ENCODE results near the gene AUTS2.
"Not testable (repeated sequence)": the region's sequence is repeated elsewhere in the genome, so short reads cannot be mapped to it uniquely, and the experiment has no call there.

AUTS2 gene

GRCh38 chr7:70717553-70718329 lies 1119.5 kb downstream of the AUTS2 start:
- H3K4me3 ChIP-seq (ENCODE audit: low read depth in 1 of 2, low read length in 2 of 2) = no peak overlapping the region
- H3K36me3 ChIP-seq (ENCODE audit: control insufficient read depth in 1 of 2, insufficient read depth in 2 of 2, low read length in 2 of 2) = no peaks in the 10 kb centered on the region
- no peak overlapping the region for H3K27ac ChIP-seq (ENCODE audit: low read length)
- H3K9me3 ChIP-seq (ENCODE audit: control insufficient read depth in 1 of 2, low read length in 2 of 2) = peaks cover 0 to 7% of the 10 kb centered on the region in 2 donors
- H3K27me3 ChIP-seq (ENCODE audit: low read depth, low read length) = no peaks in the 10 kb centered on the region
- H3K4me1 ChIP-seq (ENCODE audit: control insufficient read depth in 1 of 2, insufficient read depth in 2 of 2, low read length in 2 of 2) = no peaks in the 10 kb centered on the region

- H3K4me1 ChIP-seq (ENCODE audit: control insufficient read depth in 1 of 2, insufficient read depth in 2 of 2, low read length in 2 of 2) = no peaks in the 10 kb centered on the region
- no peak overlapping the region for H3K27ac ChIP-seq (ENCODE audit: low read length)
- no peaks in the 10 kb centered on the region for H3K27me3 ChIP-seq (ENCODE audit: low read depth, low read length)
- H3K36me3 ChIP-seq (ENCODE audit: control insufficient read depth in 1 of 2, insufficient read depth in 2 of 2, low read length in 2 of 2) = no peaks in the 10 kb centered on the region
- H3K9me3 ChIP-seq (ENCODE audit: control insufficient read depth in 1 of 2, low read length in 2 of 2) = peaks cover 0 to 7% of the 10 kb centered on the region in 2 donors
- H3K4me3 ChIP-seq (ENCODE audit: low read depth in 1 of 2, low read length in 2 of 2) = no peak overlapping the region
Observed at GRCh38 chr7:70719125-70719524, 1120.8 kb downstream of the AUTS2 start.

GRCh38 chr7:70720191-70720873 lies 1122.1 kb downstream of the AUTS2 start:
- H3K36me3 ChIP-seq (ENCODE audit: control insufficient read depth in 1 of 2, insufficient read depth in 2 of 2, low read length in 2 of 2) = no peaks in the 10 kb centered on the region
- no peak overlapping the region for H3K4me3 ChIP-seq (ENCODE audit: low read depth in 1 of 2, low read length in 2 of 2)
- H3K27ac ChIP-seq (ENCODE audit: low read length) = no peak overlapping the region
- peaks cover 0 to 2% of the 10 kb centered on the region in 2 donors for H3K4me1 ChIP-seq (ENCODE audit: control insufficient read depth in 1 of 2, insufficient read depth in 2 of 2, low read length in 2 of 2)
- no peaks in the 10 kb centered on the region for H3K9me3 ChIP-seq (ENCODE audit: control insufficient read depth in 1 of 2, low read length in 2 of 2)
- no peaks in the 10 kb centered on the region for H3K27me3 ChIP-seq (ENCODE audit: low read depth, low read length)

GRCh38 chr7:70721500-70721899 lies 1123.2 kb downstream of the AUTS2 start:
- Histone ChIP-seq H3K36me3 (ENCODE audit: control insufficient read depth in 1 of 2, insufficient read depth in 2 of 2, low read length in 2 of 2) (no peaks in the 10 kb centered on the region), H3K4me3 (ENCODE audit: low read depth in 1 of 2, low read length in 2 of 2) (no peak overlapping the region), H3K27ac (ENCODE audit: low read length) (no peak overlapping the region), H3K27me3 (ENCODE audit: low read depth, low read length) (no peaks in the 10 kb centered on the region), H3K4me1 (ENCODE audit: control insufficient read depth in 1 of 2, insufficient read depth in 2 of 2, low read length in 2 of 2) (peaks cover 0 to 9% of the 10 kb centered on the region in 2 donors), H3K9me3 (ENCODE audit: control insufficient read depth in 1 of 2, low read length in 2 of 2) (no peaks in the 10 kb centered on the region)

GRCh38 chr7:70723339-70723738 lies 1125.1 kb downstream of the AUTS2 start:
- Histone ChIP-seq H3K9me3 (ENCODE audit: control insufficient read depth in 1 of 2, low read length in 2 of 2) (no peaks in the 10 kb centered on the region), H3K27ac (ENCODE audit: low read length) (no peak overlapping the region), H3K27me3 (ENCODE audit: low read depth, low read length) (no peaks in the 10 kb centered on the region), H3K4me3 (ENCODE audit: low read depth in 1 of 2, low read length in 2 of 2) (no peak overlapping the region), H3K4me1 (ENCODE audit: control insufficient read depth in 1 of 2, insufficient read depth in 2 of 2, low read length in 2 of 2) (peaks cover 0 to 9% of the 10 kb centered on the region in 2 donors), H3K36me3 (ENCODE audit: control insufficient read depth in 1 of 2, insufficient read depth in 2 of 2, low read length in 2 of 2) (no peaks in the 10 kb centered on the region)

- Histone ChIP-seq H3K27ac (ENCODE audit: low read length) (no peak overlapping the region), H3K4me1 (ENCODE audit: control insufficient read depth in 1 of 2, insufficient read depth in 2 of 2, low read length in 2 of 2) (peaks cover 0 to 9% of the 10 kb centered on the region in 2 donors), H3K9me3 (ENCODE audit: control insufficient read depth in 1 of 2, low read length in 2 of 2) (no peaks in the 10 kb centered on the region), H3K4me3 (ENCODE audit: low read depth in 1 of 2, low read length in 2 of 2) (no peak overlapping the region), H3K27me3 (ENCODE audit: low read depth, low read length) (no peaks in the 10 kb centered on the region), H3K36me3 (ENCODE audit: control insufficient read depth in 1 of 2, insufficient read depth in 2 of 2, low read length in 2 of 2) (no peaks in the 10 kb centered on the region)
Observed at GRCh38 chr7:70725448-70725847, 1127.2 kb downstream of the AUTS2 start.

GRCh38 chr7:70726294-70726693 lies 1128.0 kb downstream of the AUTS2 start:
- Histone ChIP-seq H3K4me1 (ENCODE audit: control insufficient read depth in 1 of 2, insufficient read depth in 2 of 2, low read length in 2 of 2) (peaks cover 0 to 9% of the 10 kb centered on the region in 2 donors), H3K9me3 (ENCODE audit: control insufficient read depth in 1 of 2, low read length in 2 of 2) (no peaks in the 10 kb centered on the region), H3K4me3 (ENCODE audit: low read depth in 1 of 2, low read length in 2 of 2) (no peak overlapping the region), H3K36me3 (ENCODE audit: control insufficient read depth in 1 of 2, insufficient read depth in 2 of 2, low read length in 2 of 2) (no peaks in the 10 kb centered on the region), H3K27me3 (ENCODE audit: low read depth, low read length) (no peaks in the 10 kb centered on the region), H3K27ac (ENCODE audit: low read length) (no peak overlapping the region)

GRCh38 chr7:70726951-70727378 lies 1128.7 kb downstream of the AUTS2 start:
- Histone ChIP-seq H3K27ac (ENCODE audit: low read length) (no peak overlapping the region), H3K9me3 (ENCODE audit: control insufficient read depth in 1 of 2, low read length in 2 of 2) (no peaks in the 10 kb centered on the region), H3K4me1 (ENCODE audit: control insufficient read depth in 1 of 2, insufficient read depth in 2 of 2, low read length in 2 of 2) (peaks cover 0 to 9% of the 10 kb centered on the region in 2 donors), H3K4me3 (ENCODE audit: low read depth in 1 of 2, low read length in 2 of 2) (no peak overlapping the region), H3K27me3 (ENCODE audit: low read depth, low read length) (no peaks in the 10 kb centered on the region), H3K36me3 (ENCODE audit: control insufficient read depth in 1 of 2, insufficient read depth in 2 of 2, low read length in 2 of 2) (no peaks in the 10 kb centered on the region)

- Histone ChIP-seq H3K27me3 (ENCODE audit: low read depth, low read length) (no peaks in the 10 kb centered on the region), H3K36me3 (ENCODE audit: control insufficient read depth in 1 of 2, insufficient read depth in 2 of 2, low read length in 2 of 2) (no peaks in the 10 kb centered on the region), H3K9me3 (ENCODE audit: control insufficient read depth in 1 of 2, low read length in 2 of 2) (no peaks in the 10 kb centered on the region), H3K4me1 (ENCODE audit: control insufficient read depth in 1 of 2, insufficient read depth in 2 of 2, low read length in 2 of 2) (peaks cover 0 to 13% of the 10 kb centered on the region in 2 donors), H3K4me3 (ENCODE audit: low read depth in 1 of 2, low read length in 2 of 2) (no peak overlapping the region), H3K27ac (ENCODE audit: low read length) (no peak overlapping the region)
Observed at GRCh38 chr7:70727861-70728260, 1129.6 kb downstream of the AUTS2 start.

- H3K9me3 ChIP-seq (ENCODE audit: control insufficient read depth in 1 of 2, low read length in 2 of 2) = no peaks in the 10 kb centered on the region
- no peaks in the 10 kb centered on the region for H3K27me3 ChIP-seq (ENCODE audit: low read depth, low read length)
- peaks cover 0 to 14% of the 10 kb centered on the region in 2 donors for H3K4me1 ChIP-seq (ENCODE audit: control insufficient read depth in 1 of 2, insufficient read depth in 2 of 2, low read length in 2 of 2)
- no peak overlapping the region for H3K27ac ChIP-seq (ENCODE audit: low read length)
- H3K36me3 ChIP-seq (ENCODE audit: control insufficient read depth in 1 of 2, insufficient read depth in 2 of 2, low read length in 2 of 2) = no peaks in the 10 kb centered on the region
- no peak overlapping the region for H3K4me3 ChIP-seq (ENCODE audit: low read depth in 1 of 2, low read length in 2 of 2)
Observed at GRCh38 chr7:70728872-70729552, 1130.7 kb downstream of the AUTS2 start.

GRCh38 chr7:70729553-70730157 lies 1131.4 kb downstream of the AUTS2 start:
- H3K4me1 ChIP-seq (ENCODE audit: control insufficient read depth in 1 of 2, insufficient read depth in 2 of 2, low read length in 2 of 2) = peaks cover 0 to 14% of the 10 kb centered on the region in 2 donors
- not testable (repeated sequence) for H3K36me3 ChIP-seq (ENCODE audit: control insufficient read depth in 1 of 2, insufficient read depth in 2 of 2, low read length in 2 of 2); H3K4me3 ChIP-seq (ENCODE audit: low read depth in 1 of 2, low read length in 2 of 2); H3K9me3 ChIP-seq (ENCODE audit: control insufficient read depth in 1 of 2, low read length in 2 of 2); H3K27ac ChIP-seq (ENCODE audit: low read length); H3K27me3 ChIP-seq (ENCODE audit: low read depth, low read length)

Measured in muscle layer of duodenum (tissue), 2 donors.